ENCODE data around the gene TMUB1. TPM values are rescaled to one million over a fixed set of nuclear protein-coding genes. Genes with fewer than 3 reads are reported as not detected.

TMUB1 gene
- total and polyA plus RNA-seq, 2 donors (not counting 3 experiments of a cell fraction or from before 2014, with no cell fraction given), result 41.3 to 45.3 TPM

DNA sequence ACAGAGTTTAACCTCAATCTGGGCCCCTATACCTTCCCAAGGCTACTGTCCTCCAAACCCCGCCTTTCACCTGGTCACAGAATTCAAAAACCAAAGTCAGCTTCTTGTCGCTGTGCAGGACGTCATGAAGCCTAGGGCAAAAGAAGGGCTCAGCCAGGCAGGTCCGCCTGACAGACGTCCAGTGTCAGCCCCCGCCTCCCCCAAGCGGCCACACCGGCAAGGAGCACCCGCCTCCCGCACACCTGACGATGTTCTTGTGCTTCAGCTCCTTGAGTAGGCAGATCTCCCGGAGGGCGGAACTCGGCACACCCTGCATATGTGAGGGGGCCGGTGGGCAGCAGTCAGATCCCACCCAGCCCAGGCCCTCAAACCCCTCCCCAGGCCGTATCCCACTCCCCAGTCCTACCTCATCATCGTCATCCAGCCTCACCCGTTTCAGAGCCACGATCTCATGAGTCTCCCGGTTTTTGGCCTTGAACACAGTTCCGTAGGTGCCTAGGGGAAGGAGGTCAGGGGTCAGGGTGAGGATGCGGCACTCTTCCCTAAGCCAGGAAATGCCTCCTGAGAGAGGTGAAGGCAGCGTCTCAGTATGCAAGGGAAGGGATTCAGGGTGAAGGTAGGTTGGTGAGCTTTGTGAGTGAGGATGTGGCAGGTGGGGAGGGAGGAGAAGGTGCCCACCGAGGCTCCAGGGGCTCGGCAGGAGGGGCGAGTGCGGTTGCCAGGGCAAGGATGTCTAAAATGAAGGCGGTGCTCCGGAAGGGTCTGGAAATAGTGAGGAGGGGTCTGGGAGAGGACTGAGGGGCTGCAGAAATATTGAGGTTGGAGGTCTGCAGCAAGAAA, 26.4 kb downstream of the TMUB1 start:
- no peak overlapping the region for H3K9ac ChIP-seq (replicated peaks; ENCODE audit: extremely low read depth, insufficient read depth, low read length)
- FAIRE-seq (no peak), DNase-seq (ENCODE audit: low read depth, low spot score) (no peak)
- no peaks in the 10 kb centered on the region for H3K9me3 ChIP-seq (replicated peaks; ENCODE audit: control insufficient read depth, insufficient read depth, low read length)
- no peaks in the 10 kb centered on the region for H3K36me3 ChIP-seq (ENCODE audit: control insufficient read depth in 2 of 2, extremely low read depth in 1 of 2, insufficient read depth in 2 of 2, low read length in 2 of 2)
- peaks cover 29% of the 10 kb centered on the region for H3K4me1 ChIP-seq (ENCODE audit: control insufficient read depth, extremely low read depth, insufficient read depth, low read length)
- H2AFZ ChIP-seq (ENCODE audit: low read depth, low read length), result peak overlapping the region; percentile 81
- H3K79me2 ChIP-seq (ENCODE audit: control insufficient read depth, insufficient read depth, low read length), result peaks cover 22% of the 10 kb centered on the region
- ChIA-PET POLR2A (no interaction called here), CTCF (interaction anchor here (1.0 kb wide), 1 partner anchor 94 kb away, joined by 3 read pairs; no protein-coding TSS in a partner anchor)
- no peaks in the 10 kb centered on the region for H4K20me1 ChIP-seq (replicated peaks; ENCODE audit: control insufficient read depth, extremely low read depth, insufficient read depth, low read length)
- BruUV-seq (replicated peaks), result no TSS peak
- peak overlapping the region; percentile 28 to 69 (median 48) for H3K4me3 ChIP-seq (replicated peaks in 1 of 3; ENCODE audit: insufficient read depth in 1 of 3, low read depth in 1 of 3, low read length in 3 of 3)
- no peak overlapping the region for H3K27ac ChIP-seq (ENCODE audit: insufficient read depth, low read depth, low read length)
- H3K9me1 ChIP-seq (replicated peaks; ENCODE audit: control insufficient read depth, extremely low read depth, insufficient read depth, low read length), result no peaks in the 10 kb centered on the region
- TF ChIP-seq EZH2 (IDR thresholded peaks at IDR 0.05; ENCODE audit: borderline replicate concordance, low read depth, low read length, severe bottlenecking) (no peak), POLR2A (IDR thresholded peaks at IDR 0.05; ENCODE audit: low read depth, low read length) (no peak), GATA2 (IDR thresholded peaks at IDR 0.05; ENCODE audit: insufficient read depth, insufficient read length, low read depth, low read length) (no peak), POLR2AphosphoS5 (IDR thresholded peaks at IDR 0.05; ENCODE audit: insufficient read depth, low read depth, low read length) (no peak), JUN (IDR thresholded peaks at IDR 0.05; ENCODE audit: borderline replicate concordance, insufficient read depth, insufficient read length, low read depth) (no peak), MYC (IDR thresholded peaks at IDR 0.05; ENCODE audit: low read depth, low read length) (no peak), FOS (IDR thresholded peaks at IDR 0.05; ENCODE audit: borderline replicate concordance, insufficient read depth, low read length) (no peak)
- TF ChIP-seq, protein P1, sequence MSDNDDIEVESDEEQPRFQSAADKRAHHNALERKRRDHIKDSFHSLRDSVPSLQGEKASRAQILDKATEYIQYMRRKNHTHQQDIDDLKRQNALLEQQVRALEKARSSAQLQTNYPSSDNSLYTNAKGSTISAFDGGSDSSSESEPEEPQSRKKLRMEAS (IDR thresholded peaks at IDR 0.05; ENCODE audit: insufficient read depth, insufficient read length), result no peak
- TF ChIP-seq, protein P2, sequence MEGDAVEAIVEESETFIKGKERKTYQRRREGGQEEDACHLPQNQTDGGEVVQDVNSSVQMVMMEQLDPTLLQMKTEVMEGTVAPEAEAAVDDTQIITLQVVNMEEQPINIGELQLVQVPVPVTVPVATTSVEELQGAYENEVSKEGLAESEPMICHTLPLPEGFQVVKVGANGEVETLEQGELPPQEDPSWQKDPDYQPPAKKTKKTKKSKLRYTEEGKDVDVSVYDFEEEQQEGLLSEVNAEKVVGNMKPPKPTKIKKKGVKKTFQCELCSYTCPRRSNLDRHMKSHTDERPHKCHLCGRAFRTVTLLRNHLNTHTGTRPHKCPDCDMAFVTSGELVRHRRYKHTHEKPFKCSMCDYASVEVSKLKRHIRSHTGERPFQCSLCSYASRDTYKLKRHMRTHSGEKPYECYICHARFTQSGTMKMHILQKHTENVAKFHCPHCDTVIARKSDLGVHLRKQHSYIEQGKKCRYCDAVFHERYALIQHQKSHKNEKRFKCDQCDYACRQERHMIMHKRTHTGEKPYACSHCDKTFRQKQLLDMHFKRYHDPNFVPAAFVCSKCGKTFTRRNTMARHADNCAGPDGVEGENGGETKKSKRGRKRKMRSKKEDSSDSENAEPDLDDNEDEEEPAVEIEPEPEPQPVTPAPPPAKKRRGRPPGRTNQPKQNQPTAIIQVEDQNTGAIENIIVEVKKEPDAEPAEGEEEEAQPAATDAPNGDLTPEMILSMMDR (IDR thresholded peaks at IDR 0.05; ENCODE audit: extremely low read depth in 1 of 2, insufficient read depth in 1 of 2, low read depth in 1 of 2, low read length in 2 of 2), result no peak
- H3K27me3 ChIP-seq (ENCODE audit: control insufficient read depth in 2 of 2, insufficient read depth in 2 of 2, low read length in 2 of 2), result no peaks in the 10 kb centered on the region
- intact Hi-C loops (cut with micrococcal nuclease) (no loop called here), dilution Hi-C loops (cut with MboI; ENCODE audit: extremely low pct_ligation_motif_present, low sequenced_read_pairs) (no loop called here)
- H3K4me2 ChIP-seq (ENCODE audit: insufficient read depth, low read length), result peak overlapping the region; percentile 55

Measured in endothelial cell of umbilical vein (primary cell).